ENCODE data around the gene GAS1.

GAS1 gene

GRCh38 chr9:86955561-86955960 lies 8.3 kb upstream of the GAS1 start:
- H2AFZ ChIP-seq (ENCODE audit: low read depth, low read length): no peak overlapping the region
- H4K8ac ChIP-seq (ENCODE audit: low read length): no peak overlapping the region
- H3K4ac ChIP-seq (ENCODE audit: low read depth in 1 of 2, low read length in 2 of 2): no peak overlapping the region
- no peak overlapping the region for H2BK120ac ChIP-seq (ENCODE audit: low read depth, low read length)
- 83% methylated on average over 4 of the region's 4 CpGs for WGBS
- H3K4me3 ChIP-seq (ENCODE audit: insufficient read depth in 1 of 2, low read depth in 1 of 2, low read length in 2 of 2): no peak overlapping the region
- no peak overlapping the region for H3K9ac ChIP-seq (ENCODE audit: low read length)
- H4K91ac ChIP-seq (ENCODE audit: low read length): no peak overlapping the region
- H3K18ac ChIP-seq (ENCODE audit: low read depth in 1 of 2, low read length in 2 of 2): no peak overlapping the region
- DNase-seq: no peak
- H3K4me1 ChIP-seq (ENCODE audit: control insufficient read depth, insufficient read depth, low read depth, low read length): no peaks in the 10 kb centered on the region
- H2BK15ac ChIP-seq (ENCODE audit: low read depth, poor library complexity, severe bottlenecking): no peak overlapping the region
- no peak overlapping the region for H2BK5ac ChIP-seq (ENCODE audit: low read depth, low read length, poor library complexity, severe bottlenecking)
- H2AK5ac ChIP-seq (ENCODE audit: low read length, severe bottlenecking): no peak overlapping the region
- no peaks in the 10 kb centered on the region for H3K36me3 ChIP-seq (ENCODE audit: control insufficient read depth in 1 of 2, insufficient read depth in 2 of 2, low read depth in 1 of 2, low read length in 2 of 2)
- no peak overlapping the region for H3K23ac ChIP-seq (ENCODE audit: low read length in 2 of 2)
- H2BK12ac ChIP-seq (ENCODE audit: low read length in 2 of 2): no peak overlapping the region
- H3K27ac ChIP-seq (ENCODE audit: low read length, poor library complexity, severe bottlenecking): no peak overlapping the region
- H3K14ac ChIP-seq (ENCODE audit: low read length in 2 of 2): no peak overlapping the region
- no peaks in the 10 kb centered on the region for H3K27me3 ChIP-seq (ENCODE audit: control insufficient read depth in 1 of 2, insufficient read depth in 1 of 2, low read length in 2 of 2)
- no peaks in the 10 kb centered on the region for H3K79me1 ChIP-seq (replicated peaks; ENCODE audit: low read length, poor library complexity, severe bottlenecking)
- H3K9me3 ChIP-seq (ENCODE audit: control insufficient read depth, low read length): no peaks in the 10 kb centered on the region
- no peak overlapping the region for H3K4me2 ChIP-seq (ENCODE audit: low read length, poor library complexity, severe bottlenecking)

DNA sequence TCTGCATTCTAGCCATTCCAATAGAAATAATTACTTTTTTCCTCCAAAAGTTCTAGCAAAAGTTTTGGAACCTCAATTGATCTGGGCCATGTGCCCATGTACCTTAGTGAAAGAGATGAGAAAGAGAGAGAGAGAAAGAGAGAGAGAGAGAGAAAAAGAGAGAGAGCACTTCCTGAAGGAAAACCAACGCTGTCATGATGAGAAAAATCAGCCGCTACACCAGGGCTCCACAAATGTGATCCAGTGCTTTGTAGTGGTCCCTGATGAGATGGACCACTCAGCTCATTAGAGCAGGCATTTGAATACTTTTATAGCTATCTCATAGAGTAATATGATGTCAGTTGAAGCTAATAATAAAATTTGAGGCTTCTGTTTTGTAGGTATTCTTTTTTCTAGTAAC lies 7.7 kb upstream of the GAS1 start:
- no peaks in the 10 kb centered on the region for H3K27me3 ChIP-seq (ENCODE audit: control insufficient read depth in 1 of 2, insufficient read depth in 1 of 2, low read length in 2 of 2)
- no peak overlapping the region for H2BK5ac ChIP-seq (ENCODE audit: low read depth, low read length, poor library complexity, severe bottlenecking)
- no peak for DNase-seq
- H2BK12ac ChIP-seq (ENCODE audit: low read length in 2 of 2): no peak overlapping the region
- no peaks in the 10 kb centered on the region for H3K4me1 ChIP-seq (ENCODE audit: control insufficient read depth, insufficient read depth, low read depth, low read length)
- H2BK120ac ChIP-seq (ENCODE audit: low read depth, low read length): no peak overlapping the region
- no peak overlapping the region for H3K14ac ChIP-seq (ENCODE audit: low read length in 2 of 2)
- no peak overlapping the region for H3K23ac ChIP-seq (ENCODE audit: low read length in 2 of 2)
- no peaks in the 10 kb centered on the region for H3K36me3 ChIP-seq (ENCODE audit: control insufficient read depth in 1 of 2, insufficient read depth in 2 of 2, low read depth in 1 of 2, low read length in 2 of 2)
- no peak overlapping the region for H3K4me3 ChIP-seq (ENCODE audit: insufficient read depth in 1 of 2, low read depth in 1 of 2, low read length in 2 of 2)
- no peaks in the 10 kb centered on the region for H3K79me1 ChIP-seq (replicated peaks; ENCODE audit: low read length, poor library complexity, severe bottlenecking)
- no peak overlapping the region for H2BK15ac ChIP-seq (ENCODE audit: low read depth, poor library complexity, severe bottlenecking)
- H4K91ac ChIP-seq (ENCODE audit: low read length): no peak overlapping the region
- 73% methylated on average over 1 of the region's 2 CpGs for WGBS
- H3K18ac ChIP-seq (ENCODE audit: low read depth in 1 of 2, low read length in 2 of 2): no peak overlapping the region
- no peak overlapping the region for H2AK5ac ChIP-seq (ENCODE audit: low read length, severe bottlenecking)
- no peak overlapping the region for H3K4me2 ChIP-seq (ENCODE audit: low read length, poor library complexity, severe bottlenecking)
- no peak overlapping the region for H3K27ac ChIP-seq (ENCODE audit: low read length, poor library complexity, severe bottlenecking)
- no peaks in the 10 kb centered on the region for H3K9me3 ChIP-seq (ENCODE audit: control insufficient read depth, low read length)
- no peak overlapping the region for H3K9ac ChIP-seq (ENCODE audit: low read length)
- H3K4ac ChIP-seq (ENCODE audit: low read depth in 1 of 2, low read length in 2 of 2): no peak overlapping the region
- H4K8ac ChIP-seq (ENCODE audit: low read length): no peak overlapping the region
- no peak overlapping the region for H2AFZ ChIP-seq (ENCODE audit: low read depth, low read length)

- Histone ChIP-seq H3K27ac (ENCODE audit: low read length, poor library complexity, severe bottlenecking) (no peak overlapping the region), H3K4me2 (ENCODE audit: low read length, poor library complexity, severe bottlenecking) (no peak overlapping the region), H2AFZ (ENCODE audit: low read depth, low read length) (no peak overlapping the region), H3K9ac (ENCODE audit: low read length) (no peak overlapping the region), H3K14ac (ENCODE audit: low read length in 2 of 2) (no peak overlapping the region), H4K91ac (ENCODE audit: low read length) (no peak overlapping the region), H3K18ac (ENCODE audit: low read depth in 1 of 2, low read length in 2 of 2) (no peak overlapping the region), H3K4me3 (ENCODE audit: insufficient read depth in 1 of 2, low read depth in 1 of 2, low read length in 2 of 2) (no peak overlapping the region), H2BK15ac (ENCODE audit: low read depth, poor library complexity, severe bottlenecking) (no peak overlapping the region), H2BK5ac (ENCODE audit: low read depth, low read length, poor library complexity, severe bottlenecking) (no peak overlapping the region), H4K8ac (ENCODE audit: low read length) (no peak overlapping the region), H2BK12ac (ENCODE audit: low read length in 2 of 2) (no peak overlapping the region), H2BK120ac (ENCODE audit: low read depth, low read length) (no peak overlapping the region), H3K79me1 (replicated peaks; ENCODE audit: low read length, poor library complexity, severe bottlenecking) (no peaks in the 10 kb centered on the region), H3K23ac (ENCODE audit: low read length in 2 of 2) (no peak overlapping the region), H3K4me1 (ENCODE audit: control insufficient read depth, insufficient read depth, low read depth, low read length) (no peaks in the 10 kb centered on the region), H3K9me3 (ENCODE audit: control insufficient read depth, low read length) (no peaks in the 10 kb centered on the region), H3K4ac (ENCODE audit: low read depth in 1 of 2, low read length in 2 of 2) (no peak overlapping the region), H3K36me3 (ENCODE audit: control insufficient read depth in 1 of 2, insufficient read depth in 2 of 2, low read depth in 1 of 2, low read length in 2 of 2) (no peaks in the 10 kb centered on the region), H3K27me3 (ENCODE audit: control insufficient read depth in 1 of 2, insufficient read depth in 1 of 2, low read length in 2 of 2) (no peaks in the 10 kb centered on the region), H2AK5ac (ENCODE audit: low read length, severe bottlenecking) (no peak overlapping the region)
- 89% methylated on average over 3 of the region's 5 CpGs for WGBS
- no peak for DNase-seq
Observed at GRCh38 chr9:86953181-86953580, 5.9 kb upstream of the GAS1 start.

DNA sequence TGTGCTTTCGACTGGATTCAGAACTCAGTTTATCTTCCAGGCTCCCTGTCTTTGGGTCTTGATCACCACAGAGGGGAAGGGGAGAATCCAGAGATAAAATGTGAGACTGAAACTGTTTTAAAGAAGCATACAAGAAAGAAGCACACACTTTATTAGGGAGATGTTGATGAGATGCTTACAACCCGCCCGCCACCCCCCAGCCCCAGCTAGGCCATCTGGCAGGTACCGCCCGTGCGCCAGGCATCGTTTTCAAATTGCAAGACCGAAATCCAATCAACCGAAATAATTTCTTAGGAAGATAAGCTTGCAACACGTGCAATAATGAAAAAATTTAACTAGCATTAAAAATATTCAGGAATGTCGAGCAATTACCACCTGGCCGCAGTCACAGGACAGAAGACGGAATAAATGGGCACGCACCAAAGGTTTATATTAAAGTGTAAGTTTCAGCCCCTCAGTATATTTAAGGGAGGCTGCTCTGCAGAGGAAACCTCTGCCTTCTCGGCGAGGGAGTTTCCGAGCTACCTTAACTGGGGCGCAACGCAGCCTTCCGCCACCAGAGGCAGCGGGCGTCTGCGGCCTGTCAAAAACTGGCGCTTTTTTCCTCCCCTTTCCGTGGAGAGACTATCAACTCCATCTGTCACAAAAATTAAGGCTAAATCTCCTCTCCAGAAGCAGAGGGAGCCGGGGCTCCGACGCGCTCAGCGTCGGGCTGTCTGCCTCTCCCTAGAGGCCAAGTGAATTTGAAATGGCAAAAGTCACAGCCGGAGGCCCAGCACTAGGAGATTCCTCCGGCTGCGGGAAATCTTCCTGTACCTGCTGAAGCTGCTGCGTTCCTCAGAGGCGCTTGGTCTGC lies 996 bp upstream of the GAS1 start:
- Histone ChIP-seq H2BK120ac (ENCODE audit: low read depth, low read length) (peak overlapping the region; percentile 34), H4K8ac (ENCODE audit: low read length) (peak overlapping the region; percentile 73), H3K4me3 (ENCODE audit: insufficient read depth in 1 of 2, low read depth in 1 of 2, low read length in 2 of 2) (peak overlapping the region; percentile 46 to 82), H2BK15ac (ENCODE audit: low read depth, poor library complexity, severe bottlenecking) (no peak overlapping the region), H2BK5ac (ENCODE audit: low read depth, low read length, poor library complexity, severe bottlenecking) (no peak overlapping the region), H3K4me2 (ENCODE audit: low read length, poor library complexity, severe bottlenecking) (peak overlapping the region; percentile 99), H2AK5ac (ENCODE audit: low read length, severe bottlenecking) (no peak overlapping the region), H2AFZ (ENCODE audit: low read depth, low read length) (peak overlapping the region; percentile 58), H3K79me1 (replicated peaks; ENCODE audit: low read length, poor library complexity, severe bottlenecking) (peaks cover 3% of the 10 kb centered on the region), H2BK12ac (ENCODE audit: low read length in 2 of 2) (peak overlapping the region in 1 of 2 experiments; percentile 10), H3K4ac (ENCODE audit: low read depth in 1 of 2, low read length in 2 of 2) (no peak overlapping the region), H3K36me3 (ENCODE audit: control insufficient read depth in 1 of 2, insufficient read depth in 2 of 2, low read depth in 1 of 2, low read length in 2 of 2) (peaks cover 0 to 15% of the 10 kb centered on the region in 2 experiments), H3K23ac (ENCODE audit: low read length in 2 of 2) (no peak overlapping the region), H3K14ac (ENCODE audit: low read length in 2 of 2) (no peak overlapping the region), H4K91ac (ENCODE audit: low read length) (no peak overlapping the region), H3K27ac (ENCODE audit: low read length, poor library complexity, severe bottlenecking) (peak overlapping the region; percentile 80), H3K9ac (ENCODE audit: low read length) (peak overlapping the region; percentile 86), H3K9me3 (ENCODE audit: control insufficient read depth, low read length) (no peaks in the 10 kb centered on the region), H3K18ac (ENCODE audit: low read depth in 1 of 2, low read length in 2 of 2) (peak overlapping the region in 1 of 2 experiments; percentile 35), H3K27me3 (ENCODE audit: control insufficient read depth in 1 of 2, insufficient read depth in 1 of 2, low read length in 2 of 2) (no peaks in the 10 kb centered on the region), H3K4me1 (ENCODE audit: control insufficient read depth, insufficient read depth, low read depth, low read length) (peaks cover 7% of the 10 kb centered on the region)
- peak; percentile 72 for DNase-seq
- 1% methylated on average over 34 of the region's 36 CpGs for WGBS

Data from mesenchymal stem cell (in vitro differentiated cells and primary cell).